NCI-H2227 (cell line): ENCODE measurements around the gene AMIGO1.
"Not testable (repeated sequence)": the region's sequence is repeated elsewhere in the genome, so short reads cannot be mapped to it uniquely, and the experiment has no call there.

Source experiments
- DNase-seq: peaks from one replicate; lab custom pipeline; 2025; ENCODE audit not compliant: unreplicated experiment; lab: John Stamatoyannopoulos, UW

Gene AMIGO1

DNA sequence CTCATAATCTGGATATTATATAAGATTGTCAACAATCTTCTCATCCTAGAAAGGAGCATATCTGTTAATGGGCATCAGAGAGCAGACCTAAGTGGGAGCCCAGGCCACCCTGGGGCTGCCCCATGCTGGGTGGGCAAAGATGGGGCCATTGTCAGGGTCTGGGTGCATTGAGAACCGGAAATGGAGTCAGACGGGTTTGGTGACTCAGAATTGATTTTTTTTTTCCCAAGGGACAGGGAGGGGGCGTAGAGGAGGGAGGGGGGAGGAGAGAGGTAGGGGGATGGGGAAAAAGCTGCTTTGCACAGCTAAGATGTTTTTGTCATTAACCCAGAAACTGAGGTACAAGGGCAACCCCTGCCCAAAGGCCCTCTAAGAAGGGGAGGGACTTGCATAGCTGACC, 24.5 kb downstream of the AMIGO1 start:
- no peak for DNase-seq

DNA sequence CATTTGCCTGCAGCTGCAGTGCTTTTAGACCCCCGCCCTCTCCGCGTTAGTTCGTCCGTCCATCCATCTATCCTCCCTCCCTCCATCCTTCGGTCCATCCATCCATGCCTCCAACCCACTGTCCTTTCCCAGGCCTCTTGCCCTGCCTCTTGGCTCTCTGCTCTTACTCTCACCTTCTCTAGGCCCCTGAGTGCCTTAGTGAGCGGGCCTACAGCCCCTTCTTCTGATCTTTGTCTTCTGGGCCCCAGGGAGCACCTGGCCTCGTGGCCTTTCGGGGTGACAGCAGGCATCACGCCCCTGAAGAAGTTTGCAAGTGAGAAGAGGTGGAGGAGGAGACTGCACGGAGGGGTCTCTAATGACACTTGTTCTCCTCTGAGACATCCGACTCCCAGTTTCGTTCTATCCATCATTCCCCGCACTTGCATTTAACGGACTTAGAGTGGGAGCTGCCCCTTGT, 25.0 kb downstream of the AMIGO1 start:
- DNase-seq, result no peak

DNA sequence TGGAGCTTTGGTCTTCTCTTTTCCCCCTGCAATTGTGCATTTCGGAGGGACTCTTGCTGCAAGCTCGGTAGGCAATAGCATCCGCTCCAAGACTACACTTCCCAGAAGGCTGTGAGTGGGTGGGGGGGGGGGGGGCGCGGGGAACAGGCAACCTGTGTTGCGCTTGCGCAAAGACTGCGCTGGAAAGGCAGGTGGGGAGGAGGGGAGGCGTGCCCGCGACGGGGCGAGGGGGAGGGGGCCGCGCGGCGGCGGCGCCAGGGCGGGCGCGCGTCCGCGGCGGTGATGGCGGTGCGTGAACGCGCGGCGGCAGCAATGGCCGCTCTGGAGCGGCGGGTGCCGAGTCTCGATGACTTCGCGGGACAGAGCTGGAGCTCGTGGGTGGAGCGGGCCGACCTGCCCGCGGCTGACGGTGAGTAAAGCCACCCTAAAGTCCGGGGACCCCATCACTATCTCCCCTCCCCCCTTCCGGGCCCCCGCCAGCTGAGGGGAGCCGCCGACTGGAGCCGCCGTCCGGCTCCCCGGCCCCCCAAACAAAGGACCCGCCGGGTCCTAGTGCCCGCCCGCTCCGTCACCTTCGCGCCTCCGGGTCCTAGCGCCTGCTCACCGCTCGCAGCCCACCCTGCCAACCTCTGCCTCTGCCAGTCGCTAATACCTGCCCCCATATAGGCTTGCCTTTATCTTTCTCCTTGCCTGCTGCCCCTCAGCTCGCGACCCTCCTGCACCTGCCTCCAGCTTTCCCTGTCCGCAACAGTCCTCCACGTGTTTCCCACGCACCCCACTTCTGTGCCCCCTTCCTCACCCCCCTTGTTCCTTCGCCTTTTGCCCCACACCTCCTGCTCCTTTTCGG, 25.6 kb downstream of the AMIGO1 start, which contains the start of gene ATXN7L2:
ATXN7L2 (plus strand) TSS at position 234 of the 847 bp plus-strand sequence; CDS start at position 283, 49 bp downstream.
- DNase-seq, result peak; percentile 94

DNA sequence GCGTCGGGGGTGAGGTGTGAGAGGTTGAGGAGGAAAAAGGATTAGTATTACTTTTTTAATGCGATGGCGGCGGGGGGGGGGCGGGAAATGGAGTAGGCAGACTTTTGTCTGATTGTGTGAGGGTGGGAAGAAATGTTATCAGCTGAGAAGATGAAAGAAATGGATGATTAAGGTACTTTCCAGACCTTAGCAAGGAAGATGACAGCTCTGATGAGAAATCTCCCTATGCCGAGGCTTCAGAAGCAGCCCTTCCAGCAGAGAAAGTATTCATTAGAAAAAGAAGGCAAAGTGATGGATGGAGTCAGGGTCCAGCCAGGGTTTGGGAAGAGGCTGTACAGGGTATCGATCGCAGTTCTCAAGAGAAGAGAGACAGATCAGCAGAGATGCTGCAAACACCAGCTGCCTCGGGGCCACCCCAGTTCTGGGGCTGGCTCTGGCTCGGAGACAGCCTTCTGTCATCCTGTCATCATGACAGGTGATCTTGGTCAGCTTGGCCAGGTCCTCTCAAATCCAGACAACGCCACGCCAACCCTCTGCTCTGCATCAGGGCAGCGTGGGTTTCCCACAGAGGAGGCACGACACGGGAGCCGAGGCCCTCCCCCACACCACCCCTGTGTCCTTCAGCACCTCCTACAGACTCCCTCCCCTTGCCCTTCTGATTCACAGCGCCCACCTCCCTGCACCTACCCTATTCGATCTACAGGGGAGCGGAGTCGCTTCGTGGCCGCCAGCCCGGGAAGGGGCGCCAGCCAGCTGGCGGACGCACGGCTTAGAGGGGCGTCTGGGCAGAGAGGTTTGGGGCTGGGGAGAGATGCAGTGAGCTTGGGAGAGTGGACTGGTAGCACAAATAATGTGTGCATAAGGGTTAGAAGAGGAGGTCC, 26.5 kb downstream of the AMIGO1 start:
- peak; percentile 78 for DNase-seq

DNA sequence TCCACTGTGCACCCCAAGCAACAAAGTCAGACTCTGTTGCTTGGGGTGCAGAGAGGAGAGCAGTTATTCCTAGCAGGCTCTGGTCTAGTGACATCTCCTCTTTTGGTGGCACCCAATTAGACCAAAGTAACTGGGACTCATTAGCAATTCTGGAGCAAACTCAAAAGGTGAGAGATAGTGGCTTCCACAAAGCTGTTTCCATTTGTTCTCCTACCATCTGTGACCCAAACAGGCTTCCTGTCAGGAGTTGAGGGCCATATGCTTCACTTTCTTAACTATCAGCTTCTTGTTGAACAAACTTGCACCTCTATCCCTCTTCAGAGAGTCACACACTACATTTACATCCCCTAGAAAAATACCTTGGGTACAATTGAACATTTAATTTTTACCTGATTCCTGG, 27.3 kb downstream of the AMIGO1 start:
- no peak for DNase-seq

DNA sequence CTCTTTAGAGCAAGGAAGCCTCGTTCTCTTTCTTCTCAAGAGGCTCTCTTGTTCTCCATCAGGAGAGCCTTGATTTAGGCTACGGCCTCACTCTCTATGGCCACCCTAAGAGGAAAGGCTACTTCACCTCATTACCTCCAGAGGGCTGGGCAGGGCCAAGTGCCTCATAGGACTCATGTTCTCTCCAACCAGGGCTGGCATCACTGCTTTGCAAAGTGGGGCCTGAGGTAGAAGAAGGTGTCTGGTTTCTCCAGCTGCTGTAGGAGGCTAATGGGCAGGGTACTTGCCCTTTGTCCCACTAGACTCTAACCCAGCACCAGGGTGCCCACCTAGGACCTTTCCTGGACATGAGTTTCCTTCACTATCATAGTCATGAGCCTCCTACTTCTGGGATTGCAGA, 27.9 kb downstream of the AMIGO1 start:
- DNase-seq, result no peak

DNA sequence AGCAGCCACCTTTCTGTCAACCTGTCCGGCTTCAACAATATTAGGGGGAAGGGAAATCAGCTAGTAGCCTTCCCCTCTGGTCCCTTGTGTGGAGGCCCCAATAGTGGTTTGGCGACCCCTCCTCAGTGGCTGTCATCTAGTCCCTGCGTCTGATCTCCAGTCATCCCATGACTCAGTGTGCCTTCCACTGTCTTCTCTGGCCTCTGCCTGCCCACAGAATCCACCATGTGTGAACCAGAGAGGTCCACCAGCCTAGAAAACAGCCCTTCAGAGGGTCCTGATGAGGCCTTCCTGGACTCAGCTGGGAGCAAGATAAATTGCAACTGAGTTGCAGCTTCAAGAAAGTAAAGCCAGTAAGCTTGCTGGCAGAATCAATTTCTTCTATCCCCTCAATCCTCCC, 29.6 kb downstream of the AMIGO1 start:
- DNase-seq, result no peak

DNA sequence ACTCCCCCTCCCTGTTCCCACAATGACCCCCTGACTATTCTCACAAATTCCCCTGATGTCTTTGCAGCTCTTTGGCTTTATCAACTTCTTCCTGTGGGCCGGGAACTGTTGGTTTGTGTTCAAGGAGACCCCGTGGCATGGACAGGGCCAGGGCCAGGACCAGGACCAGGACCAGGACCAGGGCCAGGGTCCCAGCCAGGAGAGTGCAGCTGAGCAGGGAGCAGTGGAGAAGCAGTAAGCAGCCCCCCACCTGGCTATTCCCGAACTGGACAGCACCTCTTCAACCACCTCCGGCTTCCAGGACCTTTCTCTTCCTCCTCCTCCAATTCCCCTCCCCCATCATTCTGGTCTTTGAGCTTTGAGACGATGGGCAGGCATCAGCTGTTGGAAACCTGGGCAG, 30.2 kb downstream of the AMIGO1 start:
- no peak for DNase-seq

DNA sequence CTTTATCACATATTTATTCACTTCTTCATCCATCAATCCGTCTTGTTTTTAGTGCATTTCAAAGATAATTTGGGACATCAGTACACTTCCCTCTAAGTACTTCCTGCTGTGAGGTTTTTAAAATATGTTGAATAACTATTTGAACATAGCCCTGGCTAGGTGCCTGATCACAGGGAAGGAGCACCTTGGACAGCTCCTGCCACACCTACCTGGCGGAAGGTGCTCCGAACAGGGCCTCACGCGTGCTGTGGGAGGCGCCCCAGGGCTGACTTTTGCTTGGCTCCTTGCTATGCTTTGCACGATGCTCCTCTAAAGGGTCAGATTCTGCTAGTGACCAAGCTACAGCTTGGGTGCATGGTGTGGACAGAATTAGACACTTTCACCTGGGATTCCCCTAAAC, 30.7 kb downstream of the AMIGO1 start:
- no peak for DNase-seq

DNA sequence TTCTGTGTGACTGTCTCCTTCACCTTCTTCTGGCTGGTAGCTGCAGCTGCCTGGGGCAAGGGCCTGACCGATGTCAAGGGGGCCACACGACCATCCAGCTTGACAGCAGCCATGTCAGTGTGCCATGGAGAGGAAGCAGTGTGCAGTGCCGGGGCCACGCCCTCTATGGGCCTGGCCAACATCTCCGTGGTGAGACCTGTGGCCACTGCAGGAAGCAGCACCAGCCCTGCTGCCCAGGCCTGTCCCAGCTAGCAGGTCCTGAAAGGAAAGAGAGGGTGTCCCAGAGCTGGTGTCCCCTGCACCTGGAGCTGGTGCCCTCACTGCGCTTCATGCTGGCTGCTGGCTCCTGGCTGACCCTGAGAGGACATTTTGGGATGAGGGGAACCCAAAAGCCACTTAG, 31.7 kb downstream of the AMIGO1 start:
- DNase-seq, result no peak

DNA sequence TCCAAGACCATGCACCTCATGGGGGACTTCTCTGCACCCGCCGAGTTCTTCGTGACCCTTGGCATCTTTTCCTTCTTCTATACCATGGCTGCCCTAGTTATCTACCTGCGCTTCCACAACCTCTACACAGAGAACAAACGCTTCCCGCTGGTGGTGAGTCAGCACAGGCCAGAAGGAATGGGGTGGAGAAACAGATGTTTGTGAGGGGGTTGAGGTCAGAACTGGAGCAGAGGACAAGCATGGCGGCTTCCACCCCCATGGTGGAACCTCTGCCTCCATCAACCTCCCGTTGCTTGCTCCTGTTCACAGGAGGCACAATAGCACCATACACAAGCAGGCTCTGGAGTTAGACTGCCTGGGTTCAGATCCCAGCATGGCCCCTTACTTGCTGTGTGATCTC, 32.7 kb downstream of the AMIGO1 start:
- DNase-seq, result no peak

DNA sequence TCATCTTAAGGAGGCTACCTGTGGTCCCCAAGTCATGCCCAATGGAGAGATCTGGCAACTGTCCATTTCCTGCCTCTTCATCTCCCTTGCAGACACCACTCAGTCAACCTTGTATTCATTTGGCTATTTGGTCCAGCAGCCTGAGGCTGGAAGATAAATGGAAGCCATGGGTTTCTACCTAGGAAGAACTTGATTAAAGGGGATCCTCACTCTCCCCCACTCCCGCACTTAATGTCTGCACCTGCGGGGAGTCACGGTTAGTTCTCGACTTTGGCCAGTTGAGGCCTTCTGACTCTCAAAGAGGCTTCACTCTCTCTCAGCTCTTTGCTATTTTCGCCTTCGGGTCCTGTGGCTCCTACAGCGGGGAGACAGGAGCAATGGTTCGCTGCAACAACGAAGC, 34.3 kb downstream of the AMIGO1 start:
- no peak for DNase-seq

DNA sequence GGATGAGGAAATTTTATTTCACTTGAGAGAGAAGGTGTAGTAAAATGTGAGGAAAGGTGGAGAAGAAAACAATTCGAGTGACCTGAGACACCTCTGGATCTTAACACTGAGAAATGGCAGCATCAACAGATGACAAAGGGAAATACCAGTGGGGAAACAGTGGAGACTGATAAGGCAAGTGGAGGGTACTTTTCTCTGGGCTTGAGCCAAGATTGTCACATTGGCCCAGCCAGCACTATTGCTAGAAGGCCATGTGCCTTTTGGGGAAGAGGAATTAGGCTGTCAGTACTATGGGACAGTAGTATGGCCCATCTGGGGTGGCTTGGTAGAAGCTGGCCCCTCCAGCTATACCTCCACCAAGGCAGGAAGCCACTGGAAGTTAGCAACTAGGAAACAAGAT, 34.8 kb downstream of the AMIGO1 start:
- no peak for DNase-seq

DNA sequence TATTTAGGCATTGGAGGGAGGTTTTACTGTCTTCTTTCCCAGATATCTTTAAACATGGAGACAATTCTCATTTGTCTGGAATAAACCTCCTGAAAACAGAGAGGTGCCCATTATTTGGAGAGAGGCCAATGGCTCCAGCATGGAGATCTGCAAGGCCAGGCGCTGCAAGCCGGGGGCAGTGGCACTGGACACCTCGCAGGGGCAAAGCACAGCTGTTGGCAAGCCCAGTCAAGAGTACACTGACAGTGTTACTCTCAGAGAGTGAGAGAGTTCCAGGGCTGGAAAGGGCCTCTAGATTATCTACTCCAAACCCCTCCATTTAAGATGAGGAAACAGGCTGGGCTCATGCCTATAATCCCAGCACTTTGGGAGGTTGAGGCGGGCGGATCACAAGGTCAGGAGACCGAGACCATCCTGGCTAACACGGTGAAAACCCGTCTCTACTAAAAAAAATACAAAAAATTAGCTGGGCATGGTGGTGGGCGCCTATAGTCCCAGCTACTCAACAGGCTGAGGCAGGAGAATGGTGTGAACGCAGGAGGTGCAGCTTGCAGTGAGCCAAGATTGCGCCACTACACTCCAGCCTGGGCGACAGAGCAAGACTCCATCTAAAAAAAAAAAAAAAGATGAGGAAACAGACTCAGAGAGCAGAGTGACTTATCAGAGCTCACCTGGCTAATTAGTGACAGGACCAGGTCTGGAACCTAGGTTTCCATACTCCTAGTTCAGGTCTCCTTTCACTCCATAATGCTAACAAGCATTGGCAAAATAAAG, 36.1 kb downstream of the AMIGO1 start:
- not testable (repeated sequence) for DNase-seq

DNA sequence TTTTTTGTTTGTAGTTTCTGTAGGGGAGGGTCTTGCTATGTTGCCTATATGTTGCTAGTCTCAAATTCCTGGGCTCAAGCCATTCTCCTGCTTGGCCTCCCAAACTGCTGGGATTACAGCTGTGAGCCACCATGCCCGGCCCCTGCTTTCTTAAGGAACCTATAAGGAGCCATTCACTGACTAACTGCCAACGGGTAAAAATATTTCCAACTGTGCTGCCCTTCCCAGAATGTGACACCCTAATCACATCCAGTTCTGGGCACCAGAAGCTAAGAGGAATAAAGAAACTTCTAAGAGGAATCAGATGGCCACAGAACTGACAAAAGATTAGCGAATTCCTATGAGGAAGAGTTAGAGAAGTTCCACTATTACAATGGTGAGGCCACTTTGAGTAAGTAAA, 36.7 kb downstream of the AMIGO1 start:
- DNase-seq, result no peak

DNA sequence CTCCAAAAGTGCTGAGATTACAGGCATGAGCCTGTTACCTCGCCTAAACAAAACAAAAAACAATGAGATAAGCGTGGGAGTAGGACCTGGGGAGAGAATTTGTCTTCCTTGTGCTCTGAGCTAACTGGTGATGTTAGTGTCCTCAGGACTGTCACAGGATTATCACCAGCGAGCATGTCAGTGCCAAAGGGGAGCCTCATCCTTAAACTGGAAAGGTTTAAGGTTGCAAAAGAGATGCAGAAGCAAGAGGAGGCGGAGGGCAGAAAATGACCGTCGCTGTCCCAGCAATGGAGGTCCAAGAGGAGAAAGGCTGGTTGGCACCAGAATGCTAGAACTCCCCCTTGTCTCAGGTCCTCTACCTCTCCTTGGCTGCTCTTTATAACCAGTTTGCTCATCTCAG, 39.3 kb downstream of the AMIGO1 start:
- no peak for DNase-seq

DNA sequence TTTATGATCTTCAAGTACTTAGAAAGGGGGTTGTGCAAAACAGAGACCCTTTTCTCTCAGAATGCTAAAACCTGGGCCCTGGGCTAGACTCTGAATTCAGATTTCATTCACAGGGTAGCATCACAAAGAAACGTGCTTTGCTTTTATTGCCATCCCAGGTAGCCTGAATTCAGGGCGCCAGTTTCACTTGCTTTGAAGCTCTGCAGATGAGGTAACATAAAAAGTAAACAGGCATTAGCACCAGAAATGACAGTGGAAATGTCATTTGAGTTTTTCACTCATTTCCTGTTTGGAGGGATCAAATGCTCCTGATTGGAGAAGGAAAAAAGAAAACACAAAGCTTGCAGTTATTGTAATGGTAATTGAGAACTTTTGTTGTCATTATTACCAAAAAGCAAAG, 40.6 kb downstream of the AMIGO1 start:
- no peak for DNase-seq

DNA sequence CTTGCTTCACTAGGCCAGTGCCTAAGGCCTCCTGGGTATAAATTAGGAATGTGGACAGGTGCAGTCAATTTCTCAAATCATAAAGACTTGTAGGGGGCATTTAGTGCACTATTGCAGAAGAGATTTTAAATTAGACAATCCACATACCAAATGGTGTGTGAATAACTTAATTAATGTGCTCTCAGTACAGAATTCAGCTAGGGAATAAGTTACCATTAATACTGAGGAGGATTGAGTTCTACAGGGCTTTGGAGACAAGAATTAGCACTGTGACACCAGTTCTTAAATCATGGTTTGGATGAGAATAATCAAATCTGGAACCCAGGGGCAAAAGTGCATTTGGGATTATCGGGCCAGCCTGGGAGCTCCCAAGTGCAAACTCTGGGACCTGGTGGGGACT, 41.5 kb downstream of the AMIGO1 start:
- DNase-seq, result no peak

DNA sequence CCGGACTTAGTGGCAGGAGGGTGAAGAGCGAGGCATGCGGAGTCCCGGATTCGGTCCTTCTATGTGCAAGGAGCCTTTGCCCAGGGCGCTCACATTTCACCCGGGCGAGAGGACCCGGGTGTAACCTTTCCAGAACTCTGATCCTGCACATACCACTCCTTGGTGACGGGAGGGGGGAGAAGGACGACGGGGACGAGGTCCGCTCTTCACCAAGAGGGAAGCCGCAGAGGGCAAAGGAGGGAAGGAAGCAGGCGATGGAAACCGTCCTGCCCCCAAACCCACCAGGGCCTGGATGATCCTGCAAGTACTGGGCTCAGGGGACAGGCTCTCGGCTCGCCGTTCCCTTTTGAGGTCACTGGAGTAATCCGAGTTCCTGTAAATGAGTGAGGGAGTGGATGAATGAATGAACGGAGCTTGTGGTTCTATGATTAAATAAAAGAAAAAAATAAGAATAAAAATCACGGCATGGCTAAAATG, 42.2 kb downstream of the AMIGO1 start:
- DNase-seq, result no peak

DNA sequence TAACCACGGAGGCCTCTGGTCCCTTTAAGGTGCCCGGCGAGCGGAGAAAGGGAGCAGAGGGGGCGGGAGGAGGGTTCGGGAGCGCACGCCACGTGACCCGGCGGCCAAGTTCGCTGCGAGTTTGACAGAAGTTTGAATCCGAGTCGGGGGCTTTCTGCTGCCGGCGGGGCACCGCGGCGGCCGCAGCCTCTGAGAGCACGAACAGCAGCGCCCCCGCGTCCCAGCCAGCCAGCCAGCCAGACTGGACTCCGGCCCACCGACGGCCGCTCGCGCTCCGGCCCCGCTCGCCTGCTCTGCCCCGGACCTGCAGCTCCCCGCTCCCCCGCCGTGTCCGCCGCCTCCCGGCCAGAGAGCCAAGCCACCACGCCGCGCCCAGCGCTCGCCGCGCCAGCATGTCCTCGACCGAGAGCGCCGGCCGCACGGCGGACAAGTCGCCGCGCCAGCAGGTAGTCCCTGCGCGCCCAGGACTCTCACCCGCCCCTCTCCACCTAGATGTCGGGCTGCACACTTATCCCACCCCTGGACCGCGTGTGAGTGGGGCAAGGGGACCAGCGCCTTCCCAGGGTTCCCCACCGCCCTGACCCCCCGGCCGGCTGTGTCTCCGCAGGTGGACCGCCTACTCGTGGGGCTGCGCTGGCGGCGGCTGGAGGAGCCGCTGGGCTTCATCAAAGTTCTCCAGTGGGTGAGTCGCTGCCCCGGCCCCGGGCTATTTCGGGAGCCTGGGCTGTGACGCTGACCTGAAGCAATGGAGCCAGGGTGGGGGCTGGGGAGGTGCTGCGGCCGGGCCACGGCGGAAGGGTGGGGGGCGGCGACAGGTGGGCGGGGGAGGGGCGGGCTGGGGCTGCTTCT, 42.9 kb downstream of the AMIGO1 start, which contains the start of gene SYPL2:
SYPL2 (plus strand) TSS at position 95 of the 849 bp plus-strand sequence; CDS start at position 393, 298 bp downstream.
- DNase-seq, result no peak
